ENCODE measurements around the gene CYP46A1.

The CYP46A1 gene

DNA sequence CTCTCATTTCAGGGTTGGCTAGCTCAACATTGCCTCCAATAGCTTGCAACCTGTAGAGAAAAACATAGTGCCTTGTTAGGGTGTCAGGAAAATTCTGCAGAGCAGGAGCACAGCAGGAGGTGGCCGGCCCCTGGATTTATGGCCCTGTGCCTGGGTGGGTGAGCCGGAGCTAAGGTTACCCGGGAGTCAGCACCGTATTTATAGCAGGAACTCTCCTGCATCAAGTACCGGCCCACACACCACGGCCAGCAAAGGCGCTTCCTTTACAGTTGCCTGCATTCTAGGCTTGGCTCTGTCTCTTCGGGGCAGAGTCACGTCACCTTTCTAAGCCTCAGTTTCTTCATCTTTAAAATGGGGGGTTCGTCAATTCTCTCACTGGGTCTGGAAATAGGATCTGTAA, 56.3 kb downstream of the CYP46A1 start:
- TF ChIP-seq, protein P1, sequence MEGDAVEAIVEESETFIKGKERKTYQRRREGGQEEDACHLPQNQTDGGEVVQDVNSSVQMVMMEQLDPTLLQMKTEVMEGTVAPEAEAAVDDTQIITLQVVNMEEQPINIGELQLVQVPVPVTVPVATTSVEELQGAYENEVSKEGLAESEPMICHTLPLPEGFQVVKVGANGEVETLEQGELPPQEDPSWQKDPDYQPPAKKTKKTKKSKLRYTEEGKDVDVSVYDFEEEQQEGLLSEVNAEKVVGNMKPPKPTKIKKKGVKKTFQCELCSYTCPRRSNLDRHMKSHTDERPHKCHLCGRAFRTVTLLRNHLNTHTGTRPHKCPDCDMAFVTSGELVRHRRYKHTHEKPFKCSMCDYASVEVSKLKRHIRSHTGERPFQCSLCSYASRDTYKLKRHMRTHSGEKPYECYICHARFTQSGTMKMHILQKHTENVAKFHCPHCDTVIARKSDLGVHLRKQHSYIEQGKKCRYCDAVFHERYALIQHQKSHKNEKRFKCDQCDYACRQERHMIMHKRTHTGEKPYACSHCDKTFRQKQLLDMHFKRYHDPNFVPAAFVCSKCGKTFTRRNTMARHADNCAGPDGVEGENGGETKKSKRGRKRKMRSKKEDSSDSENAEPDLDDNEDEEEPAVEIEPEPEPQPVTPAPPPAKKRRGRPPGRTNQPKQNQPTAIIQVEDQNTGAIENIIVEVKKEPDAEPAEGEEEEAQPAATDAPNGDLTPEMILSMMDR (IDR thresholded peaks at IDR 0.05): no peak

DNA sequence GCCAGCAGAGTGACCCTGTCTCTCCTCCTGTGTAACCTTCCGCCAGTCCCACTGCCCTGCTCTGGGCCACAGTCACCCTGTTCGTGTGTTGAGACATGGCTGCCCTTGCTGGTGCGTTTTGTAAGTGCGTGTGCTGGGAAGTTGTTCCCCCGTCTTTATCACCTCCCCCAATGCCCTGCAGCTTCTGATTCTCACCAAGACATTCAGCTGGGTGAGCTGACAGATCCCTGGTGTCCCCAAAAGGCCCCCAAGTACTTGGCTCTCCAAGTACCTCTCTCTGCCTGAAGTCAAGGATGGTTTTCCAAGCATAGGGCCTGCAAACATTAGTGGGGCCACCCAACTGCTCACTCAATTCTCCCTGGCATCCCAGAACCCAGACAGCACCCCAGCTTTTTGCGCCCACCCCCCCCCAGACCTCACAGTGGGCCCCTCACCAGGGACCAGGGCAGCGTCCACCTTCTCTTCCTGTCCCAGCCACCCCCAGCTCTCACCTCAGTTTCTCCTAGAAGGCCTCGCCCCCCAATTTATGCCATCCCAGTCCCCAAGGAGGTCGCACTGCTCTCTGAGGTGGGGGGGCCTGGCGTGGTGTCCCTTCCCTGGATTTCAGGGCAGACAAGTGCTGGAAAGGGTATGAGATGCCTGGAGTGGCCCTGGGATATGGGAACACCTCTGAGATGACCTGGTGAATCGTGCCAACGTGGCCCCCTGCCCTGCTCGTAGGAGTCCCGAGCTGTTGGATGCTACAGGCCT, 57.3 kb downstream of the CYP46A1 start:
- TF ChIP-seq, protein P1 (IDR thresholded peaks at IDR 0.05): no peak

DNA sequence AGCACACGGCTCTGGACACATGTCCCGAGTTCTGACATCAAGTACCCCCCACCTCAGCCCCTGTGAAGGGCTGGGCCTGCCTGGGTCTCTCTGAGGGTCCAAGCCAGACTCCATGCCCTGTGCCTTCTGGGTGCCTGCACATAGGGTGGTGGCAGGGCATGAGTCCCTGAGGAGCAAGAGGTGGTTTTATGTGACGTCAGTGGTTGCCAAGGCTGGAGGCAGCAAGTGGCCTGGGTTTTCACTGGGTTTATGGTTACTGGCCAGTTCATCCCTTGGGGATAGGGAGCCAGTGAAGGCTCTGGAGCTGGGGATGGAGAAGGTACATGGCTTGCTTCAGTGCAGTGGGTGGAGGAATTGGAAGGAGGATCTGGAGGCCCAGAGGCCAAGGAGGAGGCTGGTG, 58.0 kb downstream of the CYP46A1 start:
- TF ChIP-seq, protein P1 (IDR thresholded peaks at IDR 0.05): no peak

DNA sequence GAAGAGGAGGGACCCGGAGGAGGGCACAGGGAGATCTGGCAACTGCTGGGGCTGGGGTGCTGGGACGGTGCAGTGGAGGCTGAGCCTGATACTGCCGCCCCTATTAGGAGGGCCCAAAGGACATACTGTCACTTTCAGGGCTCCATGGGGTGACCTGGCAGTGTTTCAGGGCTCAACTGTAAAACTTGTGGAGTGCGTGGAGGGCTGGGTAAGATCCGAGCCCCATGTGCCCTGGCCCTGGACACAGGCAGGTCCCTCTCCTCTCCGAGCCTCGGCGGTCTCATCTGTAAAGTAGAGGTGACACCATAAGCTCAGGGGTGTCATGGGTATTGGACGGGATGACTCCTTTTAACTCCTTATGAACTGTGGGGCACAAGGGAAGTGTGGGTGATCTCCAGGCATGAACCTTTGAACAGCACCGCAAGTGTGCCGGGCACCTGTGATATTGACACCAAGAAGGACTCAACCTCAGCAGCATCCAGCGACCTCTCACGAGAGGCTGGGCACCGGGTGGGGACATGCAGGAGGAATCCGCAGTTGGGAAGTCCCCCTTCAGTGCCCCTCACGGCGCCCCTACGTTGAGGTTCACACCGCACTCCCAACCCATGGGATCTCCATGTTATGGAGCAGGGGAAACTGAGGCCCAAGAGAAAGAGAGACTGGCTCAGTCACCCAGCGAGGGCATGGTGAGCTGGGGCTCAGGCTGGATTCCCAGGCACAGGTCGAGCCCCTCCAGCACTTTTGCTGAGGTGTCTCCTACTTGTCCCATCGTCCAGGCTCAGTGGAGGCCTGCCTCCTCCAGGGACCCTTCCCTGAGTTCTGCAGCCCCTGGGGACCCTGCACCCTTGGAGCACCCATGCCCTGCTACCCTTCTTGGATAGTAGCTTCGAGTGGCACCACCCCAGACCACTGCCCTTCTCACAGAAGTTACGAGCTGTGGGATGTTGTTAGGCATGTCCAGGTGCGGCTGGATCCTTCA, 58.7 kb downstream of the CYP46A1 start:
- TF ChIP-seq, protein P1 (IDR thresholded peaks at IDR 0.05): no peak

DNA sequence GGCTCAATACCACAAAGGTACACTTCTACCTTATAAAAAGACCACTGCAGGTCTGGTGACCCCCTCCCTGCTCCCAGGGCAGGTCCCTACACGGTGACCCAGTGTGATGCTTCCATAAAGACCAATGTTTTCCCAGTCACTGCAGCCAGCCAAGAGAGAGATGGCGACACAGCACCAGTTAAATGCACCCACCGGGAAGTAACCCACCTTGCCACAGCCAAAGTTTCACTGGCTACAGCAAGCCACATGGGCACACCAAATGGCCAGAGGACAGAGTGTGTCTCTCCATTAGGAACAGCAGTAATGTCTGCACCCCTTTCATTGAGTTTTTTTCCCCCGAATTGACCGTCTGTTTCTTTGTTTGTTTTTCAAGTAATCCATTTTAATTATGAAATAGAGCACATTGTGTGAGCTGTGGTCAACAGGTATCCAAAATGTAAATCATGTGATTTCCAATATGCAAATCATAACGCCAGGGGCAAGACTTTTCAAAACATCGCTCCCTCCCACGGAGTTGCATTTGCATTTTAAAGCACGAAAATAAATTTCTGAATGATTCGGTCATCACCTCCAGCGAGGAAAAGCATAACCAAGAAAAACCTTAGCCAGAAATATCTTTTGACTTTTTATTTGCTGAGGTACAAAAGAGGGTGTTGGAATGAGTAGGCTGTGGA, 60.2 kb downstream of the CYP46A1 start:
- TF ChIP-seq, protein P1 (IDR thresholded peaks at IDR 0.05): no peak

DNA sequence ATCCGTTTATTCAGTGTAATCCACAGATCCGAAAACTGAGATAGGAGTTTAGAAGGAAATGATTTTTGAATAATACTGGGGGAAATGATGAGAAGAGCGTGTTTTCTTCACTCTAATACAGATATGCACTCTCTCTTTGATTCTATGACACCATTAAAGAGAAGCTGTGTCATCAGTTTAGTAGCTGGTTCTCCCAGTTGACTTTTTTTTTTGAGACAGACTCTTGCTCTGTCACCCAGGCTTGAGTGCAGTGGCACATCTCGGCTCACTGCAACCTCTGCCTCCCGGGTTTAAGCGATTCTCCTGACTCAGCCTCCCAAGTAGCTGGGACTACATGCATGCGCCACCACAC, 60.8 kb downstream of the CYP46A1 start:
- TF ChIP-seq, protein P1 (IDR thresholded peaks at IDR 0.05): no peak

DNA sequence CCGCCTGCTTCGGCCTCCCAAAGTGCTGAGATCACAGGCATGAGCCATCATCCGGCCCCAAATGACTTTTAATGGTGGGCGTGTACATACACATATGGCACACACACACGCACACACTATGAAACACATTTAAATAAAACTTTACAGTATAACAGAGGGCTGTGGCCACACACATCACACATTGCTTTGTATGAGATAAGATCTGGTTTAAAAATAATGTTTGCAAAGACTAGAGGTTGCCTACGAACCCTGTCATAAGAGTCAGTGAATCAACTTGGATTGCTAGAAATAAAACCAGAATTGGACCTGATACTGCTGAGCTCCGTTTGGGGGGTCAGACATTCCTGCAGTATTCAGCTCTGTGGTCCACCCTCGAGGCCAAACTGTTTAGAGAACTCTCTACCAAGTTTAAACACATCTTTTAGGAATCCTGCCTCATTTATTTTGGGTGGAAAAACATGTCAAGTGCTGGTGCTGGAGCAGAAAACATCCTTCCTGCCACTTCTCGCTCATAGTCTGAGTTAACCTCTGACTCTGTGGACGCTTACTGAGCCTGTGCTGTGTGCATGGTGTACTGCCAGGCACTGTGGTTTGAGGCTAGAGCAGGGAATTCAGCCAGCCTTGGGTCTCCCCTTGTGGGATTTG, 61.3 kb downstream of the CYP46A1 start:
- TF ChIP-seq, protein P1 (IDR thresholded peaks at IDR 0.05): no peak
